NB4 (cell line): ENCODE data around the gene LRG1.

Experiments
- POLR2A ChIP-seq: IDR thresholded peaks from 2 replicates; pipeline ENCODE4 v1.6.1; 2011; ENCODE audit warnings: mild to moderate bottlenecking; ENCODE audit not compliant: insufficient read length; ENCODE audit errors: extremely low read depth
- TF ChIP-seq, protein P1 (sequence below): IDR thresholded peaks from one replicate; pipeline ENCODE4 v1.5.1; 2012; ENCODE audit warnings: low read depth, low read length
- TF ChIP-seq, protein P2 (sequence below): IDR thresholded peaks from 2 replicates; pipeline ENCODE4 v1.6.1; 2011; ENCODE audit warnings: low read depth, low read length

DNA sequence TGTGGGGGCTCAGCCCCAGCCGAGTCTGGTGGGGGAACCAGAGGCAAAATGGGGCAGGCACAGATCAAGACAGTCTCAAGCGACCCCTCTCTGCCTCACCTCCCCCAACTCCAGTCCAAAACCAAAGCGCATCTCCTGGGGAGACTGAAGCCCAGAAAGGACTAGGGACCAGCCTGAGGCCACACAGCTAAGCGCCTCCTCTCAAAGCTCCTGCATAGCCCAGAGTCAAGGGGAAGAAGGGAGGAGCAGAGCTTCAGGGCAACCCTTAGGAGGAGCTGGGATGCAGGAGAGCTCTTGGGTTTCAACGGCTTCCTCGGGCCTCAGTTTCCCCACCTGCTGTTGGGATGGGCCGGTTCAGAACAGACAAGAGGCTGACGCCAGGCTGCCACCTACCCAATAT is 39.6 kb upstream of the LRG1 start:
- no peak for TF ChIP-seq POLR2A
- TF ChIP-seq, protein P1, sequence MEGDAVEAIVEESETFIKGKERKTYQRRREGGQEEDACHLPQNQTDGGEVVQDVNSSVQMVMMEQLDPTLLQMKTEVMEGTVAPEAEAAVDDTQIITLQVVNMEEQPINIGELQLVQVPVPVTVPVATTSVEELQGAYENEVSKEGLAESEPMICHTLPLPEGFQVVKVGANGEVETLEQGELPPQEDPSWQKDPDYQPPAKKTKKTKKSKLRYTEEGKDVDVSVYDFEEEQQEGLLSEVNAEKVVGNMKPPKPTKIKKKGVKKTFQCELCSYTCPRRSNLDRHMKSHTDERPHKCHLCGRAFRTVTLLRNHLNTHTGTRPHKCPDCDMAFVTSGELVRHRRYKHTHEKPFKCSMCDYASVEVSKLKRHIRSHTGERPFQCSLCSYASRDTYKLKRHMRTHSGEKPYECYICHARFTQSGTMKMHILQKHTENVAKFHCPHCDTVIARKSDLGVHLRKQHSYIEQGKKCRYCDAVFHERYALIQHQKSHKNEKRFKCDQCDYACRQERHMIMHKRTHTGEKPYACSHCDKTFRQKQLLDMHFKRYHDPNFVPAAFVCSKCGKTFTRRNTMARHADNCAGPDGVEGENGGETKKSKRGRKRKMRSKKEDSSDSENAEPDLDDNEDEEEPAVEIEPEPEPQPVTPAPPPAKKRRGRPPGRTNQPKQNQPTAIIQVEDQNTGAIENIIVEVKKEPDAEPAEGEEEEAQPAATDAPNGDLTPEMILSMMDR: no peak
- TF ChIP-seq, protein P2, sequence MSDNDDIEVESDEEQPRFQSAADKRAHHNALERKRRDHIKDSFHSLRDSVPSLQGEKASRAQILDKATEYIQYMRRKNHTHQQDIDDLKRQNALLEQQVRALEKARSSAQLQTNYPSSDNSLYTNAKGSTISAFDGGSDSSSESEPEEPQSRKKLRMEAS: no peak
